HG02884 (cell line): Measurements from ENCODE around the gene FRK.
A peak's percentile ranks its signal among the peaks of the same experiment; 100 is the strongest.
"Not testable (repeated sequence)": the region's sequence is repeated elsewhere in the genome, so short reads cannot be mapped to it uniquely, and the experiment has no call there.

Source experiments
- ATAC-seq: cut with Tn5 transposase; IDR thresholded peaks from one replicate; pipeline ENCODE4 v1.9.1; 2021; ENCODE audit warnings: mild to moderate bottlenecking, moderate library complexity; ENCODE audit not compliant: unreplicated experiment

FRK gene

DNA sequence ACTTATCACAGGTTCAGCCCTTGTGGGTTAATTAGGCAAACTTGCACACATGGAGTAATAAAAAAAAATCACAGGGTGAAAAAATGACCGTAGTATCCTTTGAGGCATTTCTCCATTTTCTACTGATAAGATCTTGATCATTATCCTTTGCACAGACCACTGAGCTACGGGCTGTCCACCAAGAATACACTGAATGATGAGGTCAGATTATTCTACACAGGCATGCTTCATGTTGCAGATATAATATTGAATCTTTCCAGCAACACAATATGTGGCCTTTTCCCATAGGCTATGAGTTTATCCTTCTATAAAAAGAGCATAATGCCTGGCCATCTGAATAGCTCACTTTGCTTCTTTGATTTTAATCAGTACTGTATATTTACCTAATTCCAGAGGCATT lies 168.9 kb downstream of the FRK start:
- ATAC-seq: no peak

- peak; percentile 97 for ATAC-seq
These were observed 169.5 kb downstream of the FRK start for GRCh38 chr6:115891111-115891669.

GRCh38 chr6:115890238-115890637 lies 170.5 kb downstream of the FRK start:
- ATAC-seq: no peak

DNA sequence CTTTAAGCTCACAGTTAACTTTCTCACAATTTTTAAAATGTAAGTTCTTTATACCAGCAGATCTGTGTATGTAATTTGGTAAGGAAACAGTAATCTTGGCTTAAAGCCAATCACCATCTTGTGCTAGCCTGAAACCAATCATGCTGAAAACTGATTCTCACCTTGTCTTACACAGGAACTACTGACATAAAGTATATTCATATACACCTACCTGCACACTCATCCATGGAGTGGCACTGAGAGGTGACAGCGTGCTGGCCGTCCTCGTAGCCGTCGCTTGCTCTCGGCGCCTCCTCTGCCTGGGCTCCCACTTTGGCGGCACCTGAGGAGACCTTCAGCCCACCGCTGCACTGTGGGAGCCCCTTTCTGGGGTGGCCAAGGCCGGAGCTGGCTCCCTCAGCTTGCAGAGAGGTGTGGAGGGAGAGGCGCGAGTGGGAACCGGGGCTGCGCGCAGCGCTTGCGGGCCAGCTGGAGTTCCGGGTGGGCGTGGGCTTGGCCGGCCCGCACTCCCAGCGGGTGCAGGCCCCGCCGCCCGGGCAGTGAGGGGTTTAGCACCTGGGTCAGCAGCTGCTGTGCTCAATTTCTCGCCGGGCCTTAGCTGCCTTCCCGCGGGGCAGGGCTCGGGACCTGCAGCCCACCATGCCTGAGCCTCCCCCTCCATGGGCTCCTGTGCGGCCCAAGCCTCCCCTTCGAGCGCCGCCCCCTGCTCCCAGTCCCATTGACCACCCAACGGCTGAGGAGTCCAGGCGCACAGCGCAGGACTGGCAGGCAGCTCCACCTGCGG lies 171.8 kb downstream of the FRK start:
- not testable (repeated sequence) for ATAC-seq

- ATAC-seq: no peak
These were observed 172.8 kb downstream of the FRK start for GRCh38 chr6:115887891-115888290.

- peak; percentile 54 for ATAC-seq
These were observed 174.9 kb downstream of the FRK start for GRCh38 chr6:115885636-115886366.

GRCh38 chr6:115882771-115883170 lies 177.9 kb downstream of the FRK start:
- no peak for ATAC-seq

GRCh38 chr6:115882174-115882573 lies 178.5 kb downstream of the FRK start:
- no peak for ATAC-seq
